ENCODE data around the gene EDIL3.
"Not testable (repeated sequence)": the region's sequence is repeated elsewhere in the genome, so short reads cannot be mapped to it uniquely, and the experiment has no call there.

Gene EDIL3

GRCh38 chr5:84168841-84169240 lies 215.8 kb downstream of the EDIL3 start:
- DNase-seq: no peak

GRCh38 chr5:84163671-84164070 lies 221.0 kb downstream of the EDIL3 start:
- DNase-seq: no peak

- no peak for DNase-seq
Measured at GRCh38 chr5:84162695-84163094, 222.0 kb downstream of the EDIL3 start.

- DNase-seq: not testable (repeated sequence)
Measured at GRCh38 chr5:84160650-84161049, 224.0 kb downstream of the EDIL3 start.

- no peak for DNase-seq
Measured at GRCh38 chr5:84149094-84149493, 235.6 kb downstream of the EDIL3 start.

- DNase-seq: no peak
Measured at GRCh38 chr5:84148651-84149050, 236.0 kb downstream of the EDIL3 start.

GRCh38 chr5:84137541-84137940 lies 247.1 kb downstream of the EDIL3 start:
- no peak for DNase-seq

- DNase-seq: no peak
Measured at GRCh38 chr5:84131372-84131771, 253.3 kb downstream of the EDIL3 start.

- DNase-seq: no peak
Measured at GRCh38 chr5:84130006-84130580, 254.6 kb downstream of the EDIL3 start.

GRCh38 chr5:84125216-84125615 lies 259.5 kb downstream of the EDIL3 start:
- no peak for DNase-seq

- DNase-seq: no peak
Measured at GRCh38 chr5:84119252-84119651, 265.4 kb downstream of the EDIL3 start.

GRCh38 chr5:84118551-84118950 lies 266.1 kb downstream of the EDIL3 start:
- DNase-seq: no peak

- no peak for DNase-seq
Measured at GRCh38 chr5:84115727-84116126, 269.0 kb downstream of the EDIL3 start.

GRCh38 chr5:84113246-84114105 lies 271.2 kb downstream of the EDIL3 start:
- DNase-seq: no peak

- no peak for DNase-seq
Measured at GRCh38 chr5:84092738-84093137, 291.9 kb downstream of the EDIL3 start.

GRCh38 chr5:84091127-84091799 lies 293.4 kb downstream of the EDIL3 start:
- DNase-seq: no peak

GRCh38 chr5:84088996-84089395 lies 295.7 kb downstream of the EDIL3 start:
- peak; percentile 20 to 44 (median 21) for DNase-seq

GRCh38 chr5:84086511-84086910 lies 298.2 kb downstream of the EDIL3 start:
- DNase-seq: no peak

- no peak for DNase-seq
Measured at GRCh38 chr5:84085387-84086041, 299.2 kb downstream of the EDIL3 start.

- DNase-seq: no peak
Measured at GRCh38 chr5:84080908-84081307, 303.8 kb downstream of the EDIL3 start.

- DNase-seq: no peak
Measured at GRCh38 chr5:84072339-84072738, 312.3 kb downstream of the EDIL3 start.

- no peak for DNase-seq
Measured at GRCh38 chr5:84069608-84070179, 315.0 kb downstream of the EDIL3 start.

GRCh38 chr5:84063041-84063440 lies 321.6 kb downstream of the EDIL3 start:
- no peak for DNase-seq
